GM12892 (cell line): ENCODE data around the gene MYH15.

ENCODE experiments used
- POLR2A ChIP-seq: IDR thresholded peaks from 2 replicates; pipeline ENCODE4 v1.6.1; 2011; ENCODE audit warnings: low read depth, low read length, control low read depth
- POLR2AphosphoS5 ChIP-seq: IDR thresholded peaks from 2 replicates; pipeline ENCODE4 v1.6.1; 2011; ENCODE audit warnings: low read depth, low read length, control low read depth
- TAF1 ChIP-seq: IDR thresholded peaks from 2 replicates; pipeline ENCODE4 v1.6.1; 2011; ENCODE audit warnings: low read depth, mild to moderate bottlenecking, control low read depth, low read length, borderline replicate concordance

DNA sequence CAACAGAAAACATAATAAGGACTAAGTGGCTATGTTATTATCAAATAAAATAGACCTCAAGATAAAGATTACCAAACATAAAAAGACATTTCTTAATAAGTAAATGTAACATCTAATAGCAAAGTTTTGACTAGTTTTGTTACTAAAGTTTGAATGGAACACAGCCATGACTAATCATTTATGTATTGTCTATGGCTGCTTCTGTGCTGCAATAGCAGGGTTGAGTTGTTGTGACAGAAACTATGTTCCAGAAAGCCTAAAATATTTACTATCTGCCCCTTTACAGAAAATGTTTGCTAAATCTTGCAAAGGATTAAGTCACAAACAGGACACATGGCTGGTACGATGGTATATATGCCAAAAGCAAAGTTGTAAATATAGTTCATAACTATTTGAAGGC, 37.9 kb upstream of the MYH15 start:
- TF ChIP-seq POLR2A, result no peak
- no peak for TF ChIP-seq TAF1
- TF ChIP-seq POLR2AphosphoS5, result no peak
